ENCODE results near the gene LRCH4.

LRCH4 gene

GRCh38 chr7:100573691-100574361 lies 12.1 kb downstream of the LRCH4 start, which contains the start of gene SAP25:
TSS of gene SAP25 (minus strand) at chr7:100573900. CDS start at chr7:100573742, 158 bp downstream.
- TF ChIP-seq CREB1 (IDR thresholded peaks at IDR 0.05; ENCODE audit: low read depth), result no peak
- no peak for TF ChIP-seq NFIC (IDR thresholded peaks at IDR 0.05)
- no peak for TF ChIP-seq CEBPB (IDR thresholded peaks at IDR 0.05)
- no peak for TF ChIP-seq YY1 (IDR thresholded peaks at IDR 0.05; ENCODE audit: low read depth)
- TF ChIP-seq REST (IDR thresholded peaks at IDR 0.05; ENCODE audit: low read depth), result no peak
- TF ChIP-seq TAF1 (IDR thresholded peaks at IDR 0.05; ENCODE audit: low read depth), result no peak
- TF ChIP-seq MAX (IDR thresholded peaks at IDR 0.05), result no peak
- no peak for TF ChIP-seq TCF12 (IDR thresholded peaks at IDR 0.05; ENCODE audit: low read depth)
- no peak for TF ChIP-seq RAD21 (IDR thresholded peaks at IDR 0.05; ENCODE audit: low read depth)
- no peak for TF ChIP-seq USF1 (IDR thresholded peaks at IDR 0.05)
- TF ChIP-seq EGR1 (IDR thresholded peaks at IDR 0.05), result no peak
- TF ChIP-seq TEAD4 (IDR thresholded peaks at IDR 0.05), result no peak
- no peak for TF ChIP-seq EP300 (IDR thresholded peaks at IDR 0.05; ENCODE audit: borderline replicate concordance)
- no peak for TF ChIP-seq ZBTB7A (IDR thresholded peaks at IDR 0.05; ENCODE audit: low read depth)
- TF ChIP-seq FOXM1 (IDR thresholded peaks at IDR 0.05; ENCODE audit: borderline replicate concordance, low read depth), result no peak

- TF ChIP-seq NFIC (IDR thresholded peaks at IDR 0.05), result no peak
- TF ChIP-seq TAF1 (IDR thresholded peaks at IDR 0.05; ENCODE audit: low read depth), result no peak
- TF ChIP-seq TCF12 (IDR thresholded peaks at IDR 0.05; ENCODE audit: low read depth), result no peak
Measured at GRCh38 chr7:100572949-100573675, 12.8 kb downstream of the LRCH4 start.

GRCh38 chr7:100572281-100572948 lies 13.5 kb downstream of the LRCH4 start:
- TF ChIP-seq NFIC (IDR thresholded peaks at IDR 0.05), result no peak
- no peak for TF ChIP-seq RAD21 (IDR thresholded peaks at IDR 0.05; ENCODE audit: low read depth)
- TF ChIP-seq EP300 (IDR thresholded peaks at IDR 0.05; ENCODE audit: borderline replicate concordance), result no peak
- TF ChIP-seq FOXM1 (IDR thresholded peaks at IDR 0.05; ENCODE audit: borderline replicate concordance, low read depth), result no peak
- TF ChIP-seq CEBPB (IDR thresholded peaks at IDR 0.05), result no peak
- no peak for TF ChIP-seq USF1 (IDR thresholded peaks at IDR 0.05)
- no peak for TF ChIP-seq TEAD4 (IDR thresholded peaks at IDR 0.05)
- no peak for TF ChIP-seq REST (IDR thresholded peaks at IDR 0.05; ENCODE audit: low read depth)
- no peak for TF ChIP-seq CREB1 (IDR thresholded peaks at IDR 0.05; ENCODE audit: low read depth)
- no peak for TF ChIP-seq ZBTB7A (IDR thresholded peaks at IDR 0.05; ENCODE audit: low read depth)
- no peak for TF ChIP-seq TAF1 (IDR thresholded peaks at IDR 0.05; ENCODE audit: low read depth)
- no peak for TF ChIP-seq EGR1 (IDR thresholded peaks at IDR 0.05)
- TF ChIP-seq TCF12 (IDR thresholded peaks at IDR 0.05; ENCODE audit: low read depth), result no peak
- TF ChIP-seq YY1 (IDR thresholded peaks at IDR 0.05; ENCODE audit: low read depth), result no peak
- no peak for TF ChIP-seq MAX (IDR thresholded peaks at IDR 0.05)

GRCh38 chr7:100571829-100572116 lies 14.2 kb downstream of the LRCH4 start:
- TF ChIP-seq EGR1 (IDR thresholded peaks at IDR 0.05), result no peak
- no peak for TF ChIP-seq RAD21 (IDR thresholded peaks at IDR 0.05; ENCODE audit: low read depth)
- no peak for TF ChIP-seq CREB1 (IDR thresholded peaks at IDR 0.05; ENCODE audit: low read depth)
- no peak for TF ChIP-seq CEBPB (IDR thresholded peaks at IDR 0.05)
- no peak for TF ChIP-seq MAX (IDR thresholded peaks at IDR 0.05)
- no peak for TF ChIP-seq TEAD4 (IDR thresholded peaks at IDR 0.05)
- no peak for TF ChIP-seq NFIC (IDR thresholded peaks at IDR 0.05)
- TF ChIP-seq USF1 (IDR thresholded peaks at IDR 0.05), result no peak
- no peak for TF ChIP-seq TCF12 (IDR thresholded peaks at IDR 0.05; ENCODE audit: low read depth)
- TF ChIP-seq YY1 (IDR thresholded peaks at IDR 0.05; ENCODE audit: low read depth), result no peak
- no peak for TF ChIP-seq EP300 (IDR thresholded peaks at IDR 0.05; ENCODE audit: borderline replicate concordance)
- no peak for TF ChIP-seq FOXM1 (IDR thresholded peaks at IDR 0.05; ENCODE audit: borderline replicate concordance, low read depth)
- TF ChIP-seq ZBTB7A (IDR thresholded peaks at IDR 0.05; ENCODE audit: low read depth), result no peak
